ENCODE data around the gene ONECUT1.

The ONECUT1 gene

DNA sequence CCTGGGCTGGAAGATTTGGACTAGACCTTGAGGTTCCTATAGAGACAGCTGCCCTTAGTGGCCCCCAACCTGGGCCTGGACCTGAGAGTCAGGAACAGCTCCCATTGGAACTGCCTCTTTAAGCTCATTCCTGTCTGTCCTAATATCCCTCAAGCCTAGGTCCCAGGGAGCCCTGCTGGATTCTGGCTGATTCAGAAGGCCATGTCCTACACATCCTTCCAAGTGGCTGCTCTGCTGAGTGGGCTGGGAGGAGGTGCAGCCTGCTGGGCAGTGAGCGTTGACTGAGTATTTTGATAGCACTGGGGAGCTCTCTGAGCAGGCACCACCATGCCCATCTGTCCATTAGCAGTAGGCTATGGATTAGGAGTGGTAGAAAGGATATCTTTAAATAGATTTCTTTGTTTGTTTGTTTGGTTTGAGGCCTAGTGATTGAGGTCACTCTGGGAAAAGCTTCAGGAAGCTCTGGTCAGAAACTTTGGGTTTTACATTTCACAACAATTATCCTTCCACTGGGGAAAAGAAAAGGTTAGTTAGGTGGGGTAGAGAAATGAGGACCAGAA is 56.4 kb downstream of the ONECUT1 start:
- DNase-seq (ENCODE audit: extremely low read depth in 1 of 2, low read depth in 1 of 2): no peak

DNA sequence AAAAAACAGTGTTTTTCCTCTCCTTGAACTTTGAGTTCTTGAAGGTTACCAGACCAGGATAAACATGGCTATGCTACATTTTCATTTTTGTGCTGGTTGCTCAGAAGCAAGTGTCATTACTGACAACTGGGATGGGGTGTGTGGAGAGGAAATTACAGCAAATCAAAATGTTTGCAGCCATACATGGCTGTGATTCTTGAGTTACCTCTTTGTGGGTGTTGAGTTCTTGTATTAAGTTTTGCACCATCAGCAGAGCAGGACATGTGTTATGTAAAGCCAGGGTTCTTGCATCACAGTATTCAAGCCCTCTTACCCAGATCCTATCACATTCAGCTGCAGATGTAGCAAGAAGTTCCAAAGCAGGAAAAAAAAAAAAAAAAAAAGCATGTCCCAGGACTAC is 57.0 kb downstream of the ONECUT1 start:
- no peak for DNase-seq (ENCODE audit: extremely low read depth in 1 of 2, low read depth in 1 of 2)

DNA sequence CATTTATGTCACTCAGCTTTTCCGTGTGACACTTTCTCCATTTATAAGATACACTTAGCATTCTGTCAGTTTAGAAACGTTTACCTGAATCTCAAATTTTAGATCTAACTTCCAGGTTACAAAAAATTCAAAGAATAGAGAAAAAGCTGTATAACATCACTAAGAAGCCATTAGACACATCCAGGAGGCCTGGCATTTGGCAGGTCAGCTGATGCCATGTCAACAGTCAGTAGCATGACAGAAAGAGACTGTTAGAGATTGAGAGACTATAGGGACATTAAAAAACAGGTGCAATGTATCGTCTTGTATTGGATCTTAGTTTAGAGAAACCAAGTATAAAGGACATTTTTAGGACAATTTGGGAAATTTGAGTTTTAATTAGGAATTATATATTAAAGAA is 57.6 kb downstream of the ONECUT1 start:
- no peak for DNase-seq (ENCODE audit: extremely low read depth in 1 of 2, low read depth in 1 of 2)

DNA sequence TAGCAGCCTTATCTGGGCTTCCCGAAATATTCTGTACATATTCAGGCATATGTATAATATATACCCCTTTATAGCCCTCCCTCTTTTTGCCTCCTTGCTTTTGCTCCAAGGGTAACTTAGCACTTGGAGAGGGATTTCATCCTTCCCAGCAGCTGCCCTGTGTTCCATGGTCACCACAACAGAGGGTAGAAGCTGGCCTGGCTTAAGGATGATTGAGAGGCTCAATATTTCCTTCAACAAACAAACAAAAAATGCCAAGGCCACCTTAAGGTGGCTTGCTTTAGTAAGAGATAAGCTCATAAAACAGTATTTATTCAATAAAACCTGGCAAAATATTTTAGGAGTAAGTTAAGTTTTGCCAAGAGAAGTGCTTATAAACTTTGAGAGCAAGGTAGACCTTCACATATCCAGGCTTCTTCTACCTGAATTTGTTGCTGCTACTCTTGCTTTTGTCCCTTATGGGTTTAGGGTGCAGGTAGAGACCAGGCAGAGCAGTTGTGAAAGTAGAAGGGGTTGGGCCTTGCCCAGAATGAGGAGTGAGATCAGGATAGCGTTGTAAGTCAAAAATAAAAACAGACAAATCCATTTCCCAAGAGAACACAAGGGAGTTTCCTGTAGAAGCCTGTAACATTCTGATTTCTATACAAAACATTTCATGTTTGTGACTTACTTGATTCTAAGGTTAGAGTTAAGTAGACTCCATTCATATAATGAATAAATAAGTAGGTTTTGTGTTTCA is 58.2 kb downstream of the ONECUT1 start:
- DNase-seq (ENCODE audit: extremely low read depth in 1 of 2, low read depth in 1 of 2): no peak

DNA sequence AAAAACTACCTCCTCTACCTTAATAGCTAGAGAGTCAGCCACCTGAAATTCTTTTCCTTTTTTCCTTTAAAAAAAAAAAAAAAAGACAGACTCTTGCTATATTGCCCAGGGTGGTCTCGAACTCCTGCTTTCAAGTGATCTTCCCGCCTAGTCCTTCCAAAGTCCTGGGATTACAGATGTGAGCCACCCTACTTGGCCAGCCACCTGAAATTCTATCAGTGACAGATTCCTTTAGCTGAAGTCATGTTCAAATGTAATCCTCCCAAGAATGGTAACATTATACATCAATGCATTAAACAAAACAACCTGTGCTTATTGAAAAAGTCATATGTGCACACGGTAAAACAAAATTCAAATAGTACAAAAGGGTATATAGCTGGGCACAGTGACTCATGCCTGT is 59.1 kb downstream of the ONECUT1 start:
- DNase-seq (ENCODE audit: extremely low read depth in 1 of 2, low read depth in 1 of 2): no peak

DNA sequence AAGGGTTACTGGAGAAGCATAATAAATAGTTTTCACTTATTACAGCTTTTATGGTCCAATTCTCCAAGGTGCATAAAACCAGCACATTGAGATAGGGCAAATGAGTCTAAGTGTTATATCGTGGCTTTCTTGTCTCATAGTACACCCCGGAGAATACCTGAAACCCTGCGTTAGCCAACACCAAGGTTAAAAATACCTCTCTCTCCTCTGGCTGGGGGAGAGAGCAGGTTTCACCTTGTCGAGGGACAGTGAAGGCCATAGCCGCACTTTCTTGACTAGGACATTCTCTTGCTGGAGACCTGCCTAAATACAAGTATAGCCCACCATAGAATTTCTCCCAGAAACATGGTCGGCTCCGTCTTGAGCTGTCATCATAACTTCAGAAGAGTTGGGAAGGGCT is 59.5 kb downstream of the ONECUT1 start:
- no peak for DNase-seq (ENCODE audit: extremely low read depth in 1 of 2, low read depth in 1 of 2)

DNA sequence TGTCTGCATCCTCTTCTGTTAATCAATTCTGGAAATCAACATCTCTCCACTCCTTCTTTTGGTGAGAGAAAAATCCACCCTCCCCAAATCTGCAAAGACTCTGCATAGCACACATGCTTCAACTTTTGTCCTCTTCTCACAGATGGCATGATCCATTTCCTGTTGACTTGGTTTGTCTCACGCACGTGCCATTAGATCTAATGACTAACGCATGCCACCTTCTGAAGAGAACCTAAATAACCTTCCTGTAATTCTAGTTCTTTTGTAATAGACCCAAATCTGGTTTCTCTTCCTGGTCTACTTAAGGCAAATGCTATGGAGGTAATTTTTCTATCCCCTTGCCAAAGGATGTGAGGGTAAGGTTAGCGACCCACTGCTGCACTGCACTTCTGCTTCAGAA is 60.0 kb downstream of the ONECUT1 start:
- no peak for DNase-seq (ENCODE audit: extremely low read depth in 1 of 2, low read depth in 1 of 2)

DNA sequence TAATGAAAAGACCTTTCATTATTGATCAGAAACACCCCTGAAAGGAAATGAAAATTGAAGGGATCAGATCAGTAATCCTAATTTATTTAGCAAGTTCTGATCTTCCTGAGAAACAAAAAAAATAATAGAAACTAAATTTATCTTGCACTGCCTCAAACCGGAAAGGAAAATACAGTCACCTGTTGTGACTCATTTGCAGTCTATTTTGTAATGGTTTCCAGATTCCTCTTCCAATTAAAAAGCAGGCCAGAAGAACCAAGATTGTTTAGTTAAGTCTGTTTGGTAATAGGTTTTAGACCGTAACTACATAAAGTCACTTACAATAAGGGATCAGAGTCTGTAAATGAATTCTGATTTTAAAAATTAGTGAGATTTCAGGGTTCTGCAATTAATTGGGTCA is 61.2 kb downstream of the ONECUT1 start:
- DNase-seq (ENCODE audit: extremely low read depth in 1 of 2, low read depth in 1 of 2): no peak

DNA sequence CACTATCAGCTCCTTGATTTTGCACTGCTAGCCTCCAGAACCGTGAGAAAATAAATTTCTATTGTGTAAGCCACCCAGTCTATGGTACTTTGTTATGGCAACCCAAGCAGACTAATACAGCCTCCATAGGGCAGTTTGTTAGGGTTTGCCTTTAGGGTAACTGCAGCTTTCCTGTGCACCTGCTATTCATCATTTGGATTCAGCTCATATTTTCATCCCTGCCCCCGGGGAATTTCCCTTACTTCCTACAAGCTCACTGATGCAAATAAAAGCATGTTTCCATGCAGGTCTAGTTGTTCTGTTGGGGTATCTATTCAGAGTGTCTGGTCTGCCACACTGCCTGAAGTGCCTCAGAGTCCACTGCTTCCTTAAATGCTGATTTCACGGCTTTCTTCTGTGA is 62.3 kb downstream of the ONECUT1 start:
- no peak for DNase-seq (ENCODE audit: extremely low read depth in 1 of 2, low read depth in 1 of 2)

DNA sequence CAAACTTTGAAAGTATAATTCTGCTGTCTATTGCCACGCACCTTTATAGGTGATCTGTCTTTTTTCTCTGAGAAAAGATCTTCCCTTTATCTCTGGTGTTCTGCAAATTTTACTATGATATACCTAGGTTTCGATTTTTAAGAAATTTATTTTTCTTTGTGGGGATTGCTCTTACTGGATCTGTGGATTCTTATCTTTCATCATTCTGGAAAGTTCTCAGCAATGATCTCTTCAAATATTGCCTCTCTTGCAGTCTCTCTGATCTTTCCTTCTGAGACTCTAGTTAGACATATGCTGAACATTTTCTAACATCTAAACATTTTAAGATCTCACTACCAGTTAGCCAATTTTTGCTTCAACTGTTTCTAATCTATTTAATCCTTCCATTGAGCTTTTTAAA is 63.9 kb downstream of the ONECUT1 start:
- no peak for DNase-seq (ENCODE audit: extremely low read depth in 1 of 2, low read depth in 1 of 2)

DNA sequence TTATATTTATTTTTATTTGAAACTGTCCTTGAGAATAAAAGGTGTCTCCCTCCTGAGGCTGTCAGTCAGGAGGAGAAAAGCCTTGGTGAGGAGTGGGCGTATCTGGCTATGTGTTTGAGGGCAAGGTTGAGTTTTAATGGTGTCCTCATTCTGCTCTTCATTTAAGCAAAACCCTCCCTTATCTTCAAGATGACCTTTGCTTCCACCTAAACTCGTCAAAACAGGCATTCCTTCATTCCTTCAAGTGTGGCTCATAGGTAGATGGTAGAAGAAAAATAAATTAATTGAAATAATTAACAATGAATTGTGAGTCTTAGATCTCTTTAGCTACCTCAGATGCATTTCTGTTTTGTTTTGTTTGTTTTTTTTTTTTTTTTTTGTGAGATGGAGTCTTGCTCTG is 71.6 kb downstream of the ONECUT1 start:
- DNase-seq (ENCODE audit: extremely low read depth in 1 of 2, low read depth in 1 of 2): no peak

DNA sequence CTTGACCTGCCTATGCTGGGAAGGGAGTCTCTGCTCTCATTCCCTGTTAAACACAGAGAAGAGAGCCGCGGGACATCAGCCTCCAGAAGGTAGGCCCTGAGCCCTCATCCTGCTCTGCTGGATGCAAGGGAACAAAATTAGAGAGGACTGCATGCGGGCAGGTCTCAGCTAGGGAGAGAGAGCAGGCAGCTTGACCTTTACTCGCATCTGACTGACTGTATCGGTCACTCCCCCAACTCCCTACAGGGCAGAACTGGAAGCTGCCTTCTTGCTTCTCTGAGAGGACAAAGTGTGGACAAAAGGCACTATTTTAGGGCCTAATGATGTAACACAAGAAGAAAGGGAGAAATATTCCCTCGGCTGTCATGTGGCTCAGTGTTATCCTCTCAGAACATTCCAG is 72.2 kb downstream of the ONECUT1 start:
- no peak for DNase-seq (ENCODE audit: extremely low read depth in 1 of 2, low read depth in 1 of 2)

DNA sequence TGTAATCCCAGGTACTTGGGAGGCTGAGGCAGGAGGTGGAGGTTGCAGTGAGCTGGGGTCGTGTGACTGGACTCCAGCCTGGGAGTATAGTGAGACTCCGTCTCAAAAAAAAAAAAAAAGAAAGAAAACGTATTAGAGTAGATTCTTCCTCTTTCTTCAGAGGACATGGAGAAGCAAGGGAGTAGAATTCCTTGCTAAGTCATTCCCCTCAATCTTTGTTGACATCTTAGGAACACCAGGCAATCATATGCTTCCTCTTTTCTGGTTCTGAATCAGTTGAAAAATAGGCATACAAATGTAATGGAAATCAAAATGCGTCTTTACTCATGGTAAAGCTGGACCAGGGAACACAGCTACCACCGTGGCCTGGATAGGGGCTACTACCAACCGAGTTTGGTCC is 72.7 kb downstream of the ONECUT1 start:
- no peak for DNase-seq (ENCODE audit: extremely low read depth in 1 of 2, low read depth in 1 of 2)

DNA sequence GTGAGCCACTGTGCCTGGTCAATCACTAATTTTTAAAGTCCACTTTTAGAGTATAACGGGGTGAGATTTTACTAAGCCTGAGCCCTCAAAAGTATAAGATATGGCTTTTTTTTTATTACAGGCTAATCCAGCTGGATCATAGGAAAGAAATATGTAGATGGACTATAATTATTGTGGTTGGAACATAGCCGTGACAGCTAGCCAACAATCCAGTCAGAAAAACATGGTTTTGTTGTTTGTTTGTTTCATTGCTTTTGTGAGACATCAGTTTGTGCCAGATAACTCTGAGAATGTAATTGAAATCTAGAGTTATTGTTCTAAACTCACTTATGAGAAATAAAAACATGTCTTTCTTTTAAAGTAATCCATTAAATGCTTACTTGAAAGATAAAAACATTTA is 73.6 kb downstream of the ONECUT1 start:
- DNase-seq (ENCODE audit: extremely low read depth in 1 of 2, low read depth in 1 of 2): no peak

DNA sequence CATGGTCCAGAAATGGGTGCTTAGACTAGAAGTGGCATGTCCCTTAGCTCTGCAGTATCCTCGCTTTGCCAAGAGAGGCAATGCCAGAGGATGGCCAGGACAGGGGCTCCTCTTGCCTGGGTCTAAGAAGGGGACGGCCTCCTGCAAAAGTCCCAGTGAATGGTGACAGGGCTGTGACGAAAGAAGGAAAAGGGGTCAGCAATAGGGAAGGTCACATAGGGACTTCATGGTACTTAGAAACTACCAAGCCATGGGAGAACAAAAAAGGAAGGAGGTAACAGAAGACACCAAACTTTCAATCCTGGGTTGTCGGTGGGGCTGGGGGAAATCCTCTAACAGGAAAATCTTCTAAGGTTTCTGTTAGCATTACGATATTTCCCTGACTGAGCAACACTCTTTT is 74.7 kb downstream of the ONECUT1 start:
- DNase-seq (ENCODE audit: extremely low read depth in 1 of 2, low read depth in 1 of 2): no peak

DNA sequence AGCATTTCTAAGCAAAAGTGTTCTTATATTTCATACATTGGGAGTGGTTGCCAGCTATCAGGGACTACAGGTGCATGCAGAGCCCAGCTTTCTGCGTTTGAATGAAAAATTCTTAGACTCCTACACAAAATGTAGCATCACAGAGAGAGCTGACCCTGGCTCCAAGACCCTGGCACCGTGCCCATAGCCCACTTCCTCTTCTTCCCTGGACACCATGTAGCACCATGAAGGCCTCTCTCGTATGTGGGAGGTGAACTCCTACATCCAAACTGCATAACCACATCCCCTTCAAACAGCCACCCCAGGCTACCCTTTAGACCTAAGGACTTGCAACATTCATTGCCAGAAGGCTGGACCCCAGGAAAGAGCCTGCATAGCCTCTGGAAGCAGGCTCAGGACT is 75.2 kb downstream of the ONECUT1 start:
- DNase-seq (ENCODE audit: extremely low read depth in 1 of 2, low read depth in 1 of 2): no peak

DNA sequence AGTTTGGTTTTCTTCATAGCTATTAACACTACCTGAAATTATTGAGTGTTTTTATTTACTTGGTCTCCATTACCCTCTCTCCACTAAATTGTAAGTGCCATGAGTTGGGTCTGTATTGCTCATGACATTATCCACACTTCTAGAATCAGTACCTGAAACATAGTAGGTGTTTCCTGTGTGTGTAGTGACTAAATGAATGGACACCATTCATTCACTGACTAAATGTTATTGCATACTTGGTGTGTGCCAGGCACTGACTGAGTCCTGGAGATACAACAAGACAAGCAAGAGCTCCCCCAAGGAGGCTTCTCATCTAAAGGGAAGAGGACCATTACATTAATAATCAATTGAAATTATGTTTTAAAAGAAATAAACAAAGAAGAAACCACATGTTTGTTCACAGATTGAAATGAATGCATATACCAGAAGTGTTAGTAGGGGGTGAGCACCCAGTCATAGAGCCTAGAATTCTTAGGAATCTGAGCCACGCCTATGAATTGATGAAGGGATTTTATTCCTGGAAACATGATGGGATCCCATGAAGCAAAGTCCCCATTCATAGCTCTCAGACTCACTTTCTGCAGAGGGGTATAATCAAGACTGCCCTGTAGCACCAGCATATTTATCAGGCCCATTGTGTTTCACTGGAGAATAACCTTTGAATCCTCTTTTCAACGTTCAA is 79.3 kb downstream of the ONECUT1 start:
- DNase-seq (ENCODE audit: extremely low read depth in 1 of 2, low read depth in 1 of 2): no peak

DNA sequence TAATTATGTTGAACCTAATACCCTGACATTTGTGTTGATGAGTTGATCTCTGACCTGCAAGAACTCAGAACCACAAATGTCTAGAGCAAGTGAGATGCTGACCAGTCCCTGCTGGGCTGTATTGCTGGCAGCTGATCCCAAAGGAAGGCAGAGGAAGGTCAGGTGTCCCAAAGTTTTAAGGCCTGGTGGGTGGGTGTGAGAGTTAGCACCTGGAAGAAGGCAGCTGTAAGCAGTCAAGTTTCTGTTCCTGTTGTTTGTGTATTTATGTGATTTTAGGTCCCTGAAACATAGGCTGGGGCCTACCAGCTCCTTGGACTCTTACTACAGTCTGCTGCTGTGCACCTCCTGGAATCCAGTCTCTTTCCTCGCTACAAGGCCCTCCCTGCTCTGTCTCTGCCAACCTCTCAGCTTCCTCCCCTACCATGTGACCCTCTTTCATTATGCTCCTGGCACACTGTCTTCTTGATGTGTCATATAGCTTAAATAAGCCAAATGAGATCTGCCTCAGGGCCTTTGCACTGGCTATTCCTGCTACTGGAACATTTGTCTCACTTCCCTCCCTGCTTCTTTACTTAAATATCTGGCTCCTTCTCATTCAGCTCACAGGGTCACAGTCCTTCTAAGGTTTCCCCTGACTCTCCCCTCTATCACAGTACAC is 80.0 kb downstream of the ONECUT1 start:
- DNase-seq (ENCODE audit: extremely low read depth in 1 of 2, low read depth in 1 of 2): no peak

DNA sequence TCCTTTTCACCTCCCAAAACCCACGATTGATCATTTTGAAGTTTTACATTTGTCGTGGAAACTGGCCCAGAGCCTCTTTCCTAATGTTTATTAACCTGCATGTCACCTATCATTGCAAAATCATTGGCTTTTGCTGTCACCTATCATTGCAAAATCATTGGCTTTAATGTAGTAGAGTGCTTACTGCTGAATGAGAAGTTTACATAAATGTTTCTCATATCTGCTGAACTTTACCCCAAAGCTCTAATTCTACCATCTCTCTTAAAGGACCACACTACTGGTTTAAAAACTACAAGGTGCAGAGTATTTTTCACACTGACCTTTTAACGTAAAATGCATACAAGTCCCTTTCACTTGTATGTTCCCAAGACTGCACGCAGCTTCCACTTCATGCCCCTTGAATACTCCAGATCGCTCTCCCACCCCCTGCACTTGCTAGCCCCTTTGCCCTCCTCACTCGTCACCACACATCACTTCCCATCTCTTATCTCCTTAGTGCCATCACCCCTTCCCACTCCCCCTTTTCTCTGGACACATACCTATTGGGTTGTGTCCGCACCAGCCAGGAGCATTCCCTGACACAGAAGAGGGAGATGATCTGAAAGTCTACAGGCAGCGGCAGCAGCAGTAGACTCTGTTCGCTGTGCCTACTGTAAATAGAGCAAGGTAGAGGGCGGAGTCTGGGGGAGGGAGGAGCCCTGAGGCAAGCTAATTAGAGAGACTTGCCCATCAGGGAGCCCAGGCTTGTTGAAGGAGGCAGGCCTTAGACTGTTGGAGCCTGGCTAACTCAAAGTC is 80.8 kb downstream of the ONECUT1 start:
- no peak for DNase-seq (ENCODE audit: extremely low read depth in 1 of 2, low read depth in 1 of 2)
